ENCODE data around the gene ABHD15.

ABHD15 gene

DNA sequence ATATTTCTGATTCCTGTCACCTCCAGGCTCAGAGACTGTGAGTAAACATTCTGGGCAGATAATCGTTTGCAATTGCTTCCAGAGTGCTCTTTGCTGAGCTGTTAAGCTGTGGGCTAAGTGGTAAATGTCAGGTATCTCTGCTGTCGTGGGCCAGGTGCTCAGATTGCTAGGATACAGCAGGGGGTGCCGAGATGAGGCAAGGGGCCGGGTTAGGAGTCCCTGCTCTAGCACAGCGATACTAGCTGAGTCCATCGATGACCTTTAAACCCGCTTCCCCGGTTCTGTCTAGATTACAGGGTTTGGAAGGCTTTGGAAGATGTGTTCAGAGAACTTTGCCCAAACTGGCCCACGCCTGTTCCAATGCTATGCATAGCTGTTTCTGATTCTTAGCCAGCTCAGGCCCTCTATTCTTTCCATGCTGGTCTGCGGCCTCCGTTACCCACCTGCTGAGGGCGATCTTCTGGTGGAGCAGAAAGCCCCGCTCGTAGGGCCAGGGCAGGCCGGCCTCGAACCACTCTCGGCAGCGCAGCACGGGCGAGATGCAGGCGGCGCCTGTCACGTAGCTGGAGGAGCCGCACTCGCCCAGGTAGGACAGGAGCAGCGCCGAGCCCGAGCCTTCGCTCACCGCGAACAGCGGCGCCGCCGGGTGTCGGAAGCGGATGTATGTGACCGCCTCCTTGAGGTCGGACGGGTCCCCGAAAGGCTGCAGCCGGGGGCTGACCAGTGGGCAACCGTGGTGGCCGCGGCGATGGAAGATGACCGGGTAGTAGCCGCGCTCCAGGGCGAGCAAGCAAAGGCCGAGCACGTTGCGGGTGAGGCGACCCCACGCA is 979 bp downstream of the ABHD15 start:
- Histone ChIP-seq H3K4me3 (ENCODE audit: low read length) (peak overlapping the region; percentile 91), H3K36me3 (ENCODE audit: control insufficient read depth, low read length) (peaks cover 25% of the 10 kb centered on the region), H3F3A (ENCODE audit: control insufficient read depth, insufficient read depth) (peaks cover 11% of the 10 kb centered on the region), H3K79me2 (ENCODE audit: control insufficient read depth, low read length) (peaks cover 34% of the 10 kb centered on the region), H4K20me1 (ENCODE audit: control insufficient read depth, insufficient read depth, low read depth, low read length) (0 out of 2 replicates have a peak, but pooled peaks cover 3% of the 10 kb centered on the region), H3K9me2 (replicated peaks; ENCODE audit: control insufficient read depth, low read length) (no peaks in the 10 kb centered on the region), H3K27ac (ENCODE audit: low read depth, low read length) (peak overlapping the region; percentile 53), H3K27me3 (ENCODE audit: control insufficient read depth, low read length) (no peaks in the 10 kb centered on the region), H3K4me1 (ENCODE audit: control insufficient read depth, low read length) (peaks cover 44% of the 10 kb centered on the region), H3K9me3 (ENCODE audit: control insufficient read depth, insufficient read depth, low read length) (no peaks in the 10 kb centered on the region), H3K4me2 (ENCODE audit: low read length) (peak overlapping the region; percentile 88)
- TF ChIP-seq, protein P1, sequence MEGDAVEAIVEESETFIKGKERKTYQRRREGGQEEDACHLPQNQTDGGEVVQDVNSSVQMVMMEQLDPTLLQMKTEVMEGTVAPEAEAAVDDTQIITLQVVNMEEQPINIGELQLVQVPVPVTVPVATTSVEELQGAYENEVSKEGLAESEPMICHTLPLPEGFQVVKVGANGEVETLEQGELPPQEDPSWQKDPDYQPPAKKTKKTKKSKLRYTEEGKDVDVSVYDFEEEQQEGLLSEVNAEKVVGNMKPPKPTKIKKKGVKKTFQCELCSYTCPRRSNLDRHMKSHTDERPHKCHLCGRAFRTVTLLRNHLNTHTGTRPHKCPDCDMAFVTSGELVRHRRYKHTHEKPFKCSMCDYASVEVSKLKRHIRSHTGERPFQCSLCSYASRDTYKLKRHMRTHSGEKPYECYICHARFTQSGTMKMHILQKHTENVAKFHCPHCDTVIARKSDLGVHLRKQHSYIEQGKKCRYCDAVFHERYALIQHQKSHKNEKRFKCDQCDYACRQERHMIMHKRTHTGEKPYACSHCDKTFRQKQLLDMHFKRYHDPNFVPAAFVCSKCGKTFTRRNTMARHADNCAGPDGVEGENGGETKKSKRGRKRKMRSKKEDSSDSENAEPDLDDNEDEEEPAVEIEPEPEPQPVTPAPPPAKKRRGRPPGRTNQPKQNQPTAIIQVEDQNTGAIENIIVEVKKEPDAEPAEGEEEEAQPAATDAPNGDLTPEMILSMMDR (IDR thresholded peaks at IDR 0.05; ENCODE audit: low read depth, low read length, poor library complexity, severe bottlenecking) = peak; percentile 54
- TF ChIP-seq EZH2phosphoT487 (IDR thresholded peaks at IDR 0.05; ENCODE audit: borderline replicate concordance, low read length) = no peak

DNA sequence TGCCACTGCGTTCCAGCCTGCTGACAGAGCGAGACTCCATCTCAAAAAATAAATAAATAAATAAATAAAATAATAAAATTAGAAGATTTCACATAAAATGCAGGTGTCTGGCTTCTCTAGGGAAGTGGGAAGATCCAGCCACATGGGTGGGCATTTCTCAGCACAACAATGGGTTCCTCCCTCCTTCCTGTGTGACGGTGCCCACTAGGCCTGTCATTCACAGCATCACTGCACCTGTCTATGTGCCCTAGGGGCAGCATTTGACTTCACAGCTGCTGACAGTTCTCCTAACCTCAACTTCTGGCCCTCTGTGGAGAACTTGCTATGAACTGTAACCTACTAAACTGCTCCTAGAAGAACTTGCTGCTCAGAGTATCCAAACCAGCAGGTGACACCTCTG is 3.0 kb downstream of the ABHD15 start:
- TF ChIP-seq, protein P1 (IDR thresholded peaks at IDR 0.05; ENCODE audit: low read depth, low read length, poor library complexity, severe bottlenecking) = no peak
- TF ChIP-seq EZH2phosphoT487 (IDR thresholded peaks at IDR 0.05; ENCODE audit: borderline replicate concordance, low read length) = no peak
- peaks cover 22% of the 10 kb centered on the region for H3K36me3 ChIP-seq (ENCODE audit: control insufficient read depth, low read length)
- H3K9me2 ChIP-seq (replicated peaks; ENCODE audit: control insufficient read depth, low read length) = no peaks in the 10 kb centered on the region
- peak overlapping the region; percentile 7 for H3K4me2 ChIP-seq (ENCODE audit: low read length)
- H3K4me1 ChIP-seq (ENCODE audit: control insufficient read depth, low read length) = peaks cover 49% of the 10 kb centered on the region
- no peak overlapping the region for H3K27ac ChIP-seq (ENCODE audit: low read depth, low read length)
- H3K27me3 ChIP-seq (ENCODE audit: control insufficient read depth, low read length) = no peaks in the 10 kb centered on the region
- H3K4me3 ChIP-seq (ENCODE audit: low read length) = no peak overlapping the region
- H3K9me3 ChIP-seq (ENCODE audit: control insufficient read depth, insufficient read depth, low read length) = no peaks in the 10 kb centered on the region
- H3K79me2 ChIP-seq (ENCODE audit: control insufficient read depth, low read length) = peaks cover 30% of the 10 kb centered on the region
- H3F3A ChIP-seq (ENCODE audit: control insufficient read depth, insufficient read depth) = peaks cover 15% of the 10 kb centered on the region
- 0 out of 2 replicates have a peak, but pooled peaks cover 3% of the 10 kb centered on the region for H4K20me1 ChIP-seq (ENCODE audit: control insufficient read depth, insufficient read depth, low read depth, low read length)

DNA sequence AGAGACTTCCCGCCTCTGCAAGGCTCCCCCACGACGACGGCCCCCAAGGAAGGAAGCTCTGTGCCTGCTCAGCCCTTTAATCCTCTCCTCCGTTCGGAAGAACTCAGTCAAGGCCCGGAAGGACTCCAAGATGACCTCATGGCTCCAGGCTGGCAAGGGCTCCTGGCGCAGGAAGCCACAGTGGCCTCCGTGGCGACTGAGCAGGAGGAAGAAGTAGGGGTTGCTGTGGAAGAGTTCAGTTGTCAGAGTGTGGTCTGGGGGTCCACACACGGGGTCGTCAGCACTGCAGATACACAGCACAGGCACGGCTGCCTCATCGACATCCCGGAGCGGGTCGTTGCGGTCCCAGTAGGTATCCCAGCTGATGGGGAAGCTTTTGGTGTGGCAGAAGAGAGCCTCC is 4.2 kb downstream of the ABHD15 start:
- peaks cover 22% of the 10 kb centered on the region for H3K36me3 ChIP-seq (ENCODE audit: control insufficient read depth, low read length)
- H3K4me3 ChIP-seq (ENCODE audit: low read length) = no peak overlapping the region
- TF ChIP-seq, protein P1 (IDR thresholded peaks at IDR 0.05; ENCODE audit: low read depth, low read length, poor library complexity, severe bottlenecking) = no peak
- TF ChIP-seq EZH2phosphoT487 (IDR thresholded peaks at IDR 0.05; ENCODE audit: borderline replicate concordance, low read length) = no peak
- no peaks in the 10 kb centered on the region for H3K27me3 ChIP-seq (ENCODE audit: control insufficient read depth, low read length)
- peaks cover 12% of the 10 kb centered on the region for H3F3A ChIP-seq (ENCODE audit: control insufficient read depth, insufficient read depth)
- H3K4me1 ChIP-seq (ENCODE audit: control insufficient read depth, low read length) = peaks cover 54% of the 10 kb centered on the region
- no peak overlapping the region for H3K27ac ChIP-seq (ENCODE audit: low read depth, low read length)
- no peak overlapping the region for H3K4me2 ChIP-seq (ENCODE audit: low read length)
- no peaks in the 10 kb centered on the region for H3K9me2 ChIP-seq (replicated peaks; ENCODE audit: control insufficient read depth, low read length)
- 0 out of 2 replicates have a peak, but pooled peaks cover 3% of the 10 kb centered on the region for H4K20me1 ChIP-seq (ENCODE audit: control insufficient read depth, insufficient read depth, low read depth, low read length)
- H3K79me2 ChIP-seq (ENCODE audit: control insufficient read depth, low read length) = peaks cover 29% of the 10 kb centered on the region
- H3K9me3 ChIP-seq (ENCODE audit: control insufficient read depth, insufficient read depth, low read length) = no peaks in the 10 kb centered on the region

All from DOHH2 (cell line).